SU-DHL-6 (cell line): ENCODE results near the gene FARS2.

Experiments used
- CTCF ChIP-seq: fragments of 200-600 bp; sonication (generic); IDR thresholded peaks from one replicate; pipeline ENCODE4 v1.5.1; 2017; ENCODE audit warnings: antibody characterized with exemption, mild to moderate bottlenecking, low read length, moderate library complexity; ENCODE audit not compliant: insufficient read depth, poor library complexity, severe bottlenecking
- EZH2phosphoT487 ChIP-seq: fragments of 200-600 bp; sonication (generic), shearing (Covaris generic); conservative IDR thresholded peaks from 2 replicates; pipeline ENCODE4 v1.6.1; 2018; ENCODE audit warnings: mild to moderate bottlenecking, antibody characterized with exemption, low read length, moderate library complexity, mixed read lengths

- TF ChIP-seq CTCF, result no peak
- no peak for TF ChIP-seq EZH2phosphoT487
Observed at GRCh38 chr6:5334341-5334740, 73.0 kb downstream of the FARS2 start.
